D721Med (cell line): ENCODE measurements around the gene ARHGAP26.

Experiments
- DNase-seq: peaks from one replicate; pipeline ENCODE4 v3.0.0; 2011; ENCODE audit warnings: low spot score; ENCODE audit not compliant: insufficient read length
- FAIRE-seq: peaks from 2 replicates; lab custom pipeline; 2011; peaks lifted over from hg19 to GRCh38; lab: Jason Lieb, UNC
- TF ChIP-seq, protein P1 (sequence below): IDR thresholded peaks from 2 replicates; pipeline ENCODE4 v1.5.1; 2012; ENCODE audit warnings: mild to moderate bottlenecking, control low read depth; ENCODE audit not compliant: insufficient read depth; ENCODE audit errors: missing control alignments

ARHGAP26 gene

DNA sequence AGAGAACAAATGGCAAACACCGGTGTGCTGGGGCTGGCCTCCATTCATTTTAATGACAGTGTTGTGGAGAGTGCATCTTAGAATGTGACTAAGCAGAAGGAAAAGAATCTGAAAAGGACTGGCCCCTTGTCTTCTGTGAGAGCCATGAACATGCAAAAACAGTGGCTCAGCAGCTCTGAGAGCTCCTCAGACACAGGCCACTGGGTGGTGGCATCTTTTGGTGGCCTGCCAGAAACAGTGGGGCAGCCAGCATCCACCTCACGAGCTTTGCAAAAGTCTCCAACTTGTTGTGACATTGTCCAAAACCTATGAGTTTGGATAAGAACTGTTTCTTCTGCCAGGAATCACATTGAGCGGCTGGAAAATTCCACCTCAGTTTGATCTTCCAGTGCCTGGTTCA lies 399.9 kb downstream of the ARHGAP26 start:
- DNase-seq (no peak), FAIRE-seq (no peak)
- TF ChIP-seq, protein P1, sequence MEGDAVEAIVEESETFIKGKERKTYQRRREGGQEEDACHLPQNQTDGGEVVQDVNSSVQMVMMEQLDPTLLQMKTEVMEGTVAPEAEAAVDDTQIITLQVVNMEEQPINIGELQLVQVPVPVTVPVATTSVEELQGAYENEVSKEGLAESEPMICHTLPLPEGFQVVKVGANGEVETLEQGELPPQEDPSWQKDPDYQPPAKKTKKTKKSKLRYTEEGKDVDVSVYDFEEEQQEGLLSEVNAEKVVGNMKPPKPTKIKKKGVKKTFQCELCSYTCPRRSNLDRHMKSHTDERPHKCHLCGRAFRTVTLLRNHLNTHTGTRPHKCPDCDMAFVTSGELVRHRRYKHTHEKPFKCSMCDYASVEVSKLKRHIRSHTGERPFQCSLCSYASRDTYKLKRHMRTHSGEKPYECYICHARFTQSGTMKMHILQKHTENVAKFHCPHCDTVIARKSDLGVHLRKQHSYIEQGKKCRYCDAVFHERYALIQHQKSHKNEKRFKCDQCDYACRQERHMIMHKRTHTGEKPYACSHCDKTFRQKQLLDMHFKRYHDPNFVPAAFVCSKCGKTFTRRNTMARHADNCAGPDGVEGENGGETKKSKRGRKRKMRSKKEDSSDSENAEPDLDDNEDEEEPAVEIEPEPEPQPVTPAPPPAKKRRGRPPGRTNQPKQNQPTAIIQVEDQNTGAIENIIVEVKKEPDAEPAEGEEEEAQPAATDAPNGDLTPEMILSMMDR, result no peak

DNA sequence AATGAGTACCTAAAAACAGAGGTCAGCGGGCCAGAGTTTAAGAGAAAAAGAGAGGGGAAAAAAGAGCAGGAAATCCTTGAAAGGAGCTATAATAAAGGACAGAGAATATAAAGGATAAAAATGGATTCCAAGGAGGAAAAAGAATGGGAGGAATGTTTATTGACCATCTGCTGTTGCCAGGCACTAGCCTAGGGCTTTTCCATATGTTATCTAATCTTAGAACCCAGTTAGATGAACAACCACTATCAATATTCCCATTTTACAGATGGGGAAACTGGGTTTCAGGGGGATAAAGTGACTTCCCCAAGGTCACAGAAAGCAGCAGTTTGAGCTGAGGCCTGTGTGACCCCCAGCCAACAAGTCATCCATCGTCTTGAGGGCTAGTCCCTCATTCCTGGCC lies 400.8 kb downstream of the ARHGAP26 start:
- TF ChIP-seq, protein P1, result no peak
- DNase-seq (no peak), FAIRE-seq (no peak)

GRCh38 chr5:143172739-143173138 lies 402.6 kb downstream of the ARHGAP26 start:
- no peak for FAIRE-seq
- no peak for DNase-seq

GRCh38 chr5:143173139-143173889 lies 403.1 kb downstream of the ARHGAP26 start:
- FAIRE-seq (no peak), DNase-seq (no peak)
- TF ChIP-seq, protein P1, result no peak

More at GRCh38 chr5:143172739-143173138, 402.6 kb downstream of the ARHGAP26 start:
- TF ChIP-seq, protein P1, result no peak

- FAIRE-seq, result no peak
- DNase-seq, result no peak
- TF ChIP-seq, protein P1, result no peak
These were observed 404.7 kb downstream of the ARHGAP26 start for GRCh38 chr5:143174714-143175398.

GRCh38 chr5:143176048-143176447 lies 405.9 kb downstream of the ARHGAP26 start:
- TF ChIP-seq, protein P1, result peak; percentile 7
- no peak for DNase-seq
- FAIRE-seq, result no peak
